Tibial nerve (tissue), 4 donors: ENCODE measurements around the gene IGLL1. TPM values are rescaled to one million over a fixed set of nuclear protein-coding genes. Genes with fewer than 3 reads are reported as not detected.
A peak's percentile ranks its signal among the peaks of the same experiment; 100 is the strongest.

Source experiments
- DNase-seq, 2 donors: peaks; one replicate each; pipeline ENCODE4 v3.0.0-alpha.2; 2019; ENCODE audit warnings: low spot score in 2 of 2
- H3K27ac ChIP-seq, 4 donors: fragments of 200-600 bp; sonication (generic) in 3 of 4; one replicate each; pipeline ENCODE4 v1.5.1; 2017 to 2019; ENCODE audit warnings: mild to moderate bottlenecking in 1 of 4
- H3K27me3 ChIP-seq, 2 donors: fragments of 200-600 bp; sonication (generic) in 1 of 2; one replicate each; pipeline versions ENCODE4 v1.5.1 to v1.6.0; 2017 to 2019
- H3K36me3 ChIP-seq, 3 donors: fragments of 200-600 bp; sonication (generic); one replicate each; pipeline ENCODE4 v1.5.1; 2018 to 2019
- H3K4me1 ChIP-seq, 4 donors: fragments of 200-600 bp; sonication (generic) in 3 of 4; one replicate each; pipeline ENCODE4 v1.5.1; 2017 to 2019
- H3K4me3 ChIP-seq, 4 donors: fragments of 200-600 bp; sonication (generic) in 3 of 4; one replicate each; pipeline ENCODE4 v1.5.1; 2017 to 2019; ENCODE audit warnings: mild to moderate bottlenecking in 1 of 4, moderate library complexity in 1 of 4
- H3K9me3 ChIP-seq, 4 donors: fragments of 200-600 bp; sonication (generic) in 3 of 4; one replicate each; pipeline ENCODE4 v1.5.1; 2017 to 2019
- EP300 ChIP-seq, 2 donors: sonication (generic); formaldehyde crosslinking; IDR thresholded peaks; one replicate each; pipeline ENCODE4 v1.6.1; 2017; ENCODE audit warnings: antibody characterized with exemption in 2 of 2, mild to moderate bottlenecking in 1 of 2
- POLR2A ChIP-seq, 2 donors: fragments of 450-650 bp; IDR thresholded peaks; one replicate each; pipeline ENCODE4 v1.6.1; 2017; ENCODE audit warnings: antibody characterized with exemption in 2 of 2, mild to moderate bottlenecking in 2 of 2, moderate library complexity in 2 of 2
- WGBS, 2 donors: methylation state at CpG; one replicate each; pipeline ENCODE4 v1.1.5; 2018; 5-methylcytosine and 5-hydroxymethylcytosine counted together
- total RNA-seq, 4 donors: library from RNA; depleted of rRNA; stranded (reverse); fragments of >200 nt; gene quantifications; one replicate each; pipeline ENCODE4 v1.1.0, GENCODE V29; 2016
- TF ChIP-seq, protein P1 (sequence below), 5 experiments: fragments of 200-600 bp in 3 of 5; fragments of 450-650 bp in 2 of 5; sonication (generic) in 3 of 5; IDR thresholded peaks; one replicate each; pipeline ENCODE4 v1.5.1; 2016 to 2019; ENCODE audit warnings: antibody characterized with exemption in 5 of 5, mild to moderate bottlenecking in 3 of 5, moderate library complexity in 2 of 5

IGLL1 gene
- total RNA-seq, 4 donors from 2014 or later: not detected

- H3K9me3 ChIP-seq: no peaks in the 10 kb centered on the region
- no peaks in the 10 kb centered on the region for H3K27me3 ChIP-seq
- no peak overlapping the region for H3K4me3 ChIP-seq
- no peak for DNase-seq
- TF ChIP-seq EP300 (IDR thresholded peaks at IDR 0.05) (no peak), POLR2A (IDR thresholded peaks at IDR 0.05) (no peak)
- TF ChIP-seq, protein P1, sequence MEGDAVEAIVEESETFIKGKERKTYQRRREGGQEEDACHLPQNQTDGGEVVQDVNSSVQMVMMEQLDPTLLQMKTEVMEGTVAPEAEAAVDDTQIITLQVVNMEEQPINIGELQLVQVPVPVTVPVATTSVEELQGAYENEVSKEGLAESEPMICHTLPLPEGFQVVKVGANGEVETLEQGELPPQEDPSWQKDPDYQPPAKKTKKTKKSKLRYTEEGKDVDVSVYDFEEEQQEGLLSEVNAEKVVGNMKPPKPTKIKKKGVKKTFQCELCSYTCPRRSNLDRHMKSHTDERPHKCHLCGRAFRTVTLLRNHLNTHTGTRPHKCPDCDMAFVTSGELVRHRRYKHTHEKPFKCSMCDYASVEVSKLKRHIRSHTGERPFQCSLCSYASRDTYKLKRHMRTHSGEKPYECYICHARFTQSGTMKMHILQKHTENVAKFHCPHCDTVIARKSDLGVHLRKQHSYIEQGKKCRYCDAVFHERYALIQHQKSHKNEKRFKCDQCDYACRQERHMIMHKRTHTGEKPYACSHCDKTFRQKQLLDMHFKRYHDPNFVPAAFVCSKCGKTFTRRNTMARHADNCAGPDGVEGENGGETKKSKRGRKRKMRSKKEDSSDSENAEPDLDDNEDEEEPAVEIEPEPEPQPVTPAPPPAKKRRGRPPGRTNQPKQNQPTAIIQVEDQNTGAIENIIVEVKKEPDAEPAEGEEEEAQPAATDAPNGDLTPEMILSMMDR (IDR thresholded peaks at IDR 0.05): no peak
- H3K4me1 ChIP-seq: peaks cover 0 to 32% (median 0%) of the 10 kb centered on the region in 4 donors
- WGBS, 2 donors: 74 to 84% methylated on average over 2 of the region's 2 CpGs
- no peak overlapping the region for H3K27ac ChIP-seq
- no peaks in the 10 kb centered on the region for H3K36me3 ChIP-seq
Observed at GRCh38 chr22:23530106-23530505, 50.0 kb downstream of the IGLL1 start.

DNA sequence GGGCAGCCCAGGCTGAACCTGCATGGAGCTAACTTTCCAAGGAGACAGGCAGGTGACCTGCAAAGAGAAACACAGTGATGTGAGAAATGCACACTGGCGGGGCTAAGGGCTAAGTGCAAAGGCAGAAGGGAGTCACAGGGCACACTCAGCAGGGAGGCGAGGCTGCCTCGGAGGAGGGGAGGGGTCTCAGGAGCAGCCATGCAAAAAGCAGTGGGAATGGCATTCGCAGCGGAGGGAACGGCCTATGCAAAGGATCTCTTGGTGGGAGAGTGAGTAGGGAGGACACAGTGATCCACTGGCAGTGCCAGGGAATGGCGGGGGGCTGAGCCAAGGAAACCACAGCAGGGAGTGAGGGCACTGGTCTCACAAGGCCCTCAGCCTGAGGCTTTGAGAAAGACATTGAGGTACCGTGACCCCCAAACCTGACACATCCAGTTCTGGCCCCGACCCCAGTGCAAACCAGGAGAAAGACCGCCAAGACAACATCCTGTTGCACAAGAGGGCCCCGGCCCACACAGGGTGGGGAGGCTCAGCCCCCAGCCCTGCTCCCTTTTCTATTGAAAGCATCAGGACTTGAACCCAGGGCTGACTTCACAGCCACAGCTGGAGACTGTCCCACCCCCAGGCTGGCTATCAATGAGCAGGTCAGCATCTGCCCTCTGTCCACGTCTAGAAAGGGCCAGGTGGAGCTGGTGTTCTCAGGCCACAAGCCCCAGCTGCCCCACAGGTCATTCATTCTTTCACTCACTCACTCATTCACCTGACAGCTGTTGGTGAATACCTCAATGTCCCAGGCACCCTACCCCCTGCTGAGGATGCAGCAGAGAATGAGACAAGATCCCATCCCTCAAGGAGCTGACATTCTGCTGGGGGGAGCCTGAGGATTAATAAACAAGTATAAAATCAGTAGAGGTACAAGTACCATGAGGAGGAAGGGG, 50.7 kb downstream of the IGLL1 start:
- 69 to 82% methylated on average over 12 of the region's 12 CpGs for WGBS, 2 donors

DNA sequence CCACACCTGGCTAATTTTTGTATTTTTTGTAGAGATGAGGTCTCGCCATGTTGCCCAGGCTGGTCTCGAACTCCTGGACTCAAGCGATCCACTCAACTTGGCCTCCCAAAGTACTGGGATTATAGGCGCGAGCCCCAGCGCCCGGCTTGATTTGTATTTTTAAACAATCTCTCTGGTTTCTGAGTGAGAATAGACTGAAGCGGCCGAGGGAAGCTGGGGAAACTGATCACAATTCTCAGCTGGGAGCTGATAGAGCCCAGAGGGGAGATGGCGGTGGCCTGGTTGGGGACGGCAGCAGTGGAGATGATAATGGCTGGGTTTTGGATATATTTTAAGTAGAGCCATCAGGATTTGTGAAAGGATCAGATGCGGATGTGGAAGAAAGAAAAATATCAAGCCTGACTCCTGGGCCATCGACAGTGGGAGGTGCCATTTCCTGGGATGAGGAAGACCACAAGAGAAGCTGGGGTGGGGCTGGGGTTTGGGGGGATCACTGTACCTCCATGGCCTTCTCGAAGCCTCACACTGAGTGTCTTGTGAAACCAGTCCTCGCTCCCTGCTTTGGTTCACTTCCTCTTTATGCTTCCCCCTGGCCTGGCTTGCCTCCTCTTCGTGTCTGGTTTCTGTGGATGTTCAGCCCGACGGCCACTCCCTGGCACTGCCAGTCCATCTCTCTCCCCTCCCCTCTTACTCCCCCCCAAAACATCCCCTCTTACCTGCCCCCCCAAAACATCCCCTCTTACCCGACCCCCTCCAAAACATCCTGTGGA, 51.9 kb downstream of the IGLL1 start:
- no peaks in the 10 kb centered on the region for H3K27me3 ChIP-seq
- peaks cover 0 to 37% (median 2%) of the 10 kb centered on the region in 4 donors for H3K4me1 ChIP-seq
- H3K36me3 ChIP-seq: no peaks in the 10 kb centered on the region
- TF ChIP-seq POLR2A (IDR thresholded peaks at IDR 0.05) (no peak), EP300 (IDR thresholded peaks at IDR 0.05) (no peak)
- TF ChIP-seq, protein P1 (IDR thresholded peaks at IDR 0.05): no peak
- WGBS, 2 donors: 78 to 79% methylated on average over 19 of the region's 19 CpGs
- no peak overlapping the region for H3K4me3 ChIP-seq
- H3K27ac ChIP-seq: no peak overlapping the region
- no peak for DNase-seq
- H3K9me3 ChIP-seq: no peaks in the 10 kb centered on the region

More for the DNA sequence above, 50.7 kb downstream of the IGLL1 start:
- Histone ChIP-seq H3K9me3 (no peaks in the 10 kb centered on the region), H3K4me1 (peaks cover 0 to 34% (median 0%) of the 10 kb centered on the region in 4 donors), H3K27me3 (no peaks in the 10 kb centered on the region), H3K27ac (no peak overlapping the region), H3K4me3 (no peak overlapping the region), H3K36me3 (no peaks in the 10 kb centered on the region)
- no peak for DNase-seq
- TF ChIP-seq EP300 (IDR thresholded peaks at IDR 0.05): no peak
- TF ChIP-seq POLR2A (IDR thresholded peaks at IDR 0.05): no peak
- TF ChIP-seq, protein P1 (IDR thresholded peaks at IDR 0.05): no peak

DNA sequence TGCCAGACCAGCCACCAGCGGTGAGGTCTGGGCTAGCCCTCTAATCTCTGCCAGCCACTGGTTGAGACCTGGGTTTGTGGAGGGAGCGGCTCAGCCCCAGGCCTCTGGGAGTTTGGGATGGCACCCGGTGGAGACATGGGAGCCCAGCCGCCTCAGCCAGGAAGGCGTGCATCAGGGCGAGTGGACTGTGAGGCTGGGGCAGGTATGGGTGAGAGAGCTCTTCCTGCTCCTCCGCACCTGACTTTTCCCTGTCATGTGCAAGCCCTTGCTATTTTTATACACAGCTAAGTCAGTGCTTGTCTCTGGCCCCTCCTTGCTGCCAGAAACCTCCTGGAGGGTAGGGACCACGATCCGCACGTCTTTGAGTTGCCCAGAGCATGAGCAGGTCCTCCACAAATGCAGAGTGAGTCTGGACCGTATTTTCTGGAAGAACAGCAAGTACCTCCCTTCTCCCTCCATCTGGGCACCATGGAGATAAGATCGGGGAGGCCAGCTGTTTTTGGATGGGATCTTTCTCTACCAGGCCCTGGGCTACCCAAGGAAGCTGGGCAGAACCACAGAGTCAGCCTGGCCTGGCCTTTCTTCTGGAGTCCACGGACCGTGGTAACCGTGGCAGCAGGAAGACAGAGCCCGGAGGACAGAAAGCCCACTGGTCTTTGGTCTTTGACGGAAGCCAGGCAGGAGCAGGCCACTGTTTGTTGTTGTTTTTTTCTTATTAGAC, 53.3 kb downstream of the IGLL1 start:
- WGBS, 2 donors: 74 to 81% methylated on average over 17 of the region's 17 CpGs
- Histone ChIP-seq H3K4me3 (no peak overlapping the region), H3K27ac (peak overlapping the region in 2 of 4 donors; percentile 56 to 73)

More for the DNA sequence above, 53.3 kb downstream of the IGLL1 start:
- TF ChIP-seq, protein P1 (IDR thresholded peaks at IDR 0.05): no peak
- TF ChIP-seq POLR2A (IDR thresholded peaks at IDR 0.05) (no peak), EP300 (IDR thresholded peaks at IDR 0.05) (no peak)
- no peaks in the 10 kb centered on the region for H3K27me3 ChIP-seq
- peaks cover 0 to 45% (median 8%) of the 10 kb centered on the region in 4 donors for H3K4me1 ChIP-seq
- no peaks in the 10 kb centered on the region for H3K9me3 ChIP-seq
- no peak for DNase-seq
- H3K36me3 ChIP-seq: no peaks in the 10 kb centered on the region
